Stimulated activated CD8-positive, alpha-beta memory T cell treated with anti-CD3 and anti-CD28 coated beads, Interleukin-7, amount 100 ng/mL, for 24 hours (primary cell): ENCODE measurements around the gene TRPV2.

Source experiments
- DNase-seq: peaks from one replicate; pipeline ENCODE4 v3.0.0-alpha.2; 2020; ENCODE audit warnings: low read depth

Gene TRPV2

DNA sequence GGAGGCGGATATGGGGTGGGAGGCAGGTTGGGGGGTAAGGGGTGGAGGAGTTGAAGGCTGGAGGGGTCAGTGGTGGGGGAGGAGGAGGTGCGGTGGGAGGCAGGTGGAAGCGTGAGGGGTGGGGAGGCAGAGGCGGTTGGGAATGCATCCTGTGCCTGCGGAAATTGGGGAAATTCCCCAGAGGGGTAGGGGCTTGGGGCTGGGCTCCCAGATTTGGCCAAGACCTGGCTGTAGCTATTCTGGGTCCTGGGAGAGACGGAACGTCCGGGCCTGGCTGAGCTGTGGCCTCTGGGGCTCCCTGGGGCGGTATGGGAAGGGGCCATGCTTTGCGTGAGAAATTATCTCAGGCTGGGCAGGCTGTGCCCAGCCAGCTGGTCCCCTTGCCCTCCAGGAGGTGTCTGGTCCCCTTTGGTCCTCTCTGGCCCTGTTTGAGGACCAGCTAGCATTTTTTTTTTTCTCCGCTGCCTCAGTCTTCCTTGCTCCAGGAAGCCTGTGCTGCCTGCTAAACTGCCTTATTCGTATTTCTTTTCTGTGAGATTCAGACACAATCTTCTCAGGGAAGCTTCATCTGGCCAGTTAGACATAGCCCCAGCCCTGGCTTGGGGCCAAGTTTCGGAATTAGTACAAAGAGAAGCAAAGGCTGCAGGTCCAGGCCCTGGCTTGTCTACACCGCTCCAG, 7.3 kb upstream of the TRPV2 start:
- DNase-seq, result no peak

DNA sequence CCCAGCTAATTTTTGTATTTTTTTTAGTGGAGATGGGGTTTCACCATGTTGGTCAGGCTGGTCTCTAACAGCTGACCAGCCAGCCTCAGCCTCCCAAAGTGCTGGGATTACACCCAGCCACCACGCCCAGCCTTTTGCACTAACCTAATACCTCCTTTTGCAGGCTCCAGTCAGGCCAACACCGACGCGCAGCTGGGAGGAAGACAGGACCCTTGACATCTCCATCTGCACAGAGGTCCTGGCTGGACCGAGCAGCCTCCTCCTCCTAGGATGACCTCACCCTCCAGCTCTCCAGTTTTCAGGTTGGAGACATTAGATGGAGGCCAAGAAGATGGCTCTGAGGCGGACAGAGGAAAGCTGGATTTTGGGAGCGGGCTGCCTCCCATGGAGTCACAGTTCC, 2.0 kb downstream of the TRPV2 start:
- DNase-seq, result no peak

DNA sequence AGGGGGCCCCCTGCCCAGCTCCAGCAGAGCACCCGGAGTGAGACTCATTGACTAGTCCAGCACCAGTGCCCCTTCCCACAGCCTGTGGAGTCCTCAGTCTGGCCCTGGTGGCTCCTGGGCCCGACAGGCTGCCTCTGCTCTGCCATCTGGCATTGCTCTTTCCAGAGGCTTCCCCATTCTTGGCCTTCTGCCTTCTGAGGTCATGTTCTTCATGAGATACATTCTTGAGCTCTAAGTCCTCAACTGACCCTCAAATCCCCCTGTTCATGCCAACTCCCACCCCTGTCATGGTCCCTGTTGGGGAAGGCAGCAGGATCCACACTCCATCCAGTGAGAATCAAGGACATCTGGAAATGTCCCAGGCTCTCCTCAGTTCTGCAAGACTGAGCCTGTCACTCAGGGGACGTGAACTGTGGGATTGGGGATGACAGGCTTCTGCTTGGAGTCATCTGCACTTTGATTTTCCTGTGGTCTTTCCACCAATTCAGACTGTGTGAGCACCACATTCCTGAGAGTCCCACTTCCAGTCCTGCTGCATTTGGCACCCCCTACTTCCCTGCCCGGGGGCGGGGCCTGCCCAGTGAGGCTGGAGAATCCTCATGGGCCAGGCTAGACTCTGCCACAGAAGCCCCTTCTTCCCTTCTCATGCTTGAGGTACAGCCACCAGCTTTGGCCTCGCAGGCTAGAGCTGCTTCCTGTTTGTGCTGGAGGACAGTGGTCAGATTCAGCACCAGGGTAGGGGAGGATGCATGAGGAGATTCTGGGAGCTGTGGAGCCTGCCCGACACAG, 2.7 kb downstream of the TRPV2 start:
- no peak for DNase-seq

DNA sequence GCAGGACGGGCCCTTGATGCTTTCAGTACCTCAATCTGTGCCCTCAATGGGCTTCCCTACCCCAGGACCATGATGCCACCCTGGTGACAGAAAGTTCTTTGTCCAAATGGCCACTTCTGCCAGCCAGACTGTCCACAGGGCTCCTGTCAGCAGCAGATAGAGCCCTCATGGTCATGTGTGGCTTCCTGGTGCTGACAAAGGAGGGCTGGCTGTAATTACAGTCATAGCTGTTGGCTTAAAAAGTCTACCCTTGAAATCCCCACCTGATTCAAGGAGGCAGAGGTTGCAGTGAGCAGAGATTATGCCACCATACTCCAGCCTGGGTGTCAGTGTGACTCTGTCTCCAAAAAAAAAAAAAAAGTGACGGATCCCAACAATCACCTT, 3.3 kb downstream of the TRPV2 start:
- DNase-seq, result no peak

DNA sequence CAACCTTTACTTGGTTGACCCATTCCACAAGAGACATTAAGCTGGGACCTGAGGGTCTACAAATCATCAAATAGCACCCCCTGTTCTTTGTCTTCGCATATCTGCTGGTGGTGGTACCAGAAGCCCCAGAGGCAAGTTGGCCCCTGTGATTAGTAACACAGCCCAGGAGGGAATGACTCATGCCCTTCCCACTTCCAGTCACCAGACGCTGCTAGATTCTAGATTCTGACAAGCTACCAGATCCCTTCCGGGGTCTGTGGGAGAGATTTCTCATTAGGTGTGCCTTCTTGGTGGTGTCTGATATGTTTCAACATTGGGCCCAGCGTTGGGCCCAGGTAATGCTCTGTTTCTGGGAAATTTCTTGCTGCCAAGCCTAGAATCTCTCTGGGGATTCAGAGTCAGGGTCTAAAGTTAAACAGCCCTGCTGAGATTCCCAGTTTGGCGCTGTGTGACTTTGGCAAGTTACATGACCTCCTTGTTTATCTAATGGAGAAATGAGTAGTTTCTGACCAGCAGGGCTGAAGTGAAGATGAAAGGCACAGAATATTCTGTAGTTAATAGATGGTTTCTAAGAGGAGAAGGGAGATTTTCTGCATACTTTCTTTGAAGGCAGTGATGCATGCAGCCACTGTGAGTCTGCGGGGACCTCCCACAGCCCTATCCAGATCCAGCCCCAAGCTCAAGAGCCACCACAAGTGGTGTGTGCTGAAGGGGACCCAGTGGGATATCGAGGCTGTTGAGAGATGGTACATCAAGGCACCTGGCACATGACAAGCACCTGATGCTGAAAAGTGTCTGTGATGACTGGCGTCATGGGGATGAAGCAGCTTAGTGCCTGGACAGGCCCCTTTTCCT, 3.9 kb downstream of the TRPV2 start:
- DNase-seq, result no peak

DNA sequence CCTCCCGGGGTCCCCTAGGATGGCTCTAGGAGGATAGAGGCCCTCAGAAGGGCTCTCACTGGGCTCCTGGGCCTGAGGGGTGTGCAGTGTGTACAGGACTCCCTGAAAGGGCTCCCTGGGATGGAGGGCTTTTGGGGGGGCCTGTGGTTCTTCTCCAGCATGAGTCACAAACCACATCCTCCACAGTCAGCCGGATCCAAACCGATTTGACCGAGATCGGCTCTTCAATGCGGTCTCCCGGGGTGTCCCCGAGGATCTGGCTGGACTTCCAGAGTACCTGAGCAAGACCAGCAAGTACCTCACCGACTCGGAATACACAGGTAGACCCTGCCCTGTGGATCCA, 4.5 kb downstream of the TRPV2 start:
- no peak for DNase-seq

DNA sequence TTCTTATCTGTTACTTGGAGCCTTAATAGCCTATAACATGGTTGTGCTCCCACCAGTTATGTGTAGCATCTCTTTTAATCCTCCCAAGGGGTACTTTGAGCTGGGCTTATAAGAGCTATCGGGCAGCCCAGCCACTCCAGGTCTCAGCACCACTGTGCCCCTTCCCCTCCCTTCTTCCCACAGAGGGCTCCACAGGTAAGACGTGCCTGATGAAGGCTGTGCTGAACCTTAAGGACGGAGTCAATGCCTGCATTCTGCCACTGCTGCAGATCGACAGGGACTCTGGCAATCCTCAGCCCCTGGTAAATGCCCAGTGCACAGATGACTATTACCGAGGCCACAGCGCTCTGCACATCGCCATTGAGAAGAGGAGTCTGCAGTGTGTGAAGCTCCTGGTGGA, 7.0 kb downstream of the TRPV2 start:
- no peak for DNase-seq

DNA sequence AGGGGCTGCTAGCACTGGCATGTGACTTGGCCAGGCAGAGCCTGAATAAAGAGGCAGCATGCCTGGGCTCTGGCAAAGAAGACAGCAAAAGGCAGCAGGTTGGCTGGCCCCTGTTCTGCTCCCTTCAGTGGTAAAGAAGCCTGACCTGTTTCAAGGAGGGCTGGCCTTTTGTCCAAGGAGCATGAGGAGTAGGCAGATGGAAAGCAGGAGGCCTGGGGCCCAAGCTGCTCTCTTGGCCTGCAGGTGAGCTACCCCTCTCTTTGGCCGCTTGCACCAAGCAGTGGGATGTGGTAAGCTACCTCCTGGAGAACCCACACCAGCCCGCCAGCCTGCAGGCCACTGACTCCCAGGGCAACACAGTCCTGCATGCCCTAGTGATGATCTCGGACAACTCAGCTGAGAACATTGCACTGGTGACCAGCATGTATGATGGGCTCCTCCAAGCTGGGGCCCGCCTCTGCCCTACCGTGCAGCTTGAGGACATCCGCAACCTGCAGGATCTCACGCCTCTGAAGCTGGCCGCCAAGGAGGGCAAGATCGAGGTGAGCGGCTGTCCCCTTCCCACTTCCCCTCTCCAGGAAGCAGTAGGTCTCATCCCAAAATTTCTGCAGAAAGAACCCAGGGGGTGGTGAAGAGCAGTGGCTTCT, 8.0 kb downstream of the TRPV2 start:
- DNase-seq, result no peak

DNA sequence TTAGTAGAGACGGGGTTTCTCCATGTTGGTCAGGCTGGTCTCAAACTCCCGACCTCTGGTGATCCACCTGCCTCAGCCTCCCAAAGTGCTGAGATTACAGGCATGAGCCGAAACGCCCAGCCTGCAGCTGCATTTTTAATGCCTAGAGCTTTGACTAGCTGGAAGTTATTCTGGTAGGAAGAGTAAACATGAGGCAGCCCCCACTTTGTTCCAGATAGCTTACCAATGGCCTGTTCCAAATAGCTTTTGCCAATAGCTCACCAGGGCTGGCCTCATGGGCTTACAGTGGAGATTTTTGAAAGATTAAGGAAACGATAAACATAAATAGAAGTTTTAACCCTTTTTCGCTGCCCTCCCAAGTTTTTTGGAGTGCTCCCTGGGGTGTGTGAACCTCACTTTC, 9.8 kb downstream of the TRPV2 start:
- no peak for DNase-seq

DNA sequence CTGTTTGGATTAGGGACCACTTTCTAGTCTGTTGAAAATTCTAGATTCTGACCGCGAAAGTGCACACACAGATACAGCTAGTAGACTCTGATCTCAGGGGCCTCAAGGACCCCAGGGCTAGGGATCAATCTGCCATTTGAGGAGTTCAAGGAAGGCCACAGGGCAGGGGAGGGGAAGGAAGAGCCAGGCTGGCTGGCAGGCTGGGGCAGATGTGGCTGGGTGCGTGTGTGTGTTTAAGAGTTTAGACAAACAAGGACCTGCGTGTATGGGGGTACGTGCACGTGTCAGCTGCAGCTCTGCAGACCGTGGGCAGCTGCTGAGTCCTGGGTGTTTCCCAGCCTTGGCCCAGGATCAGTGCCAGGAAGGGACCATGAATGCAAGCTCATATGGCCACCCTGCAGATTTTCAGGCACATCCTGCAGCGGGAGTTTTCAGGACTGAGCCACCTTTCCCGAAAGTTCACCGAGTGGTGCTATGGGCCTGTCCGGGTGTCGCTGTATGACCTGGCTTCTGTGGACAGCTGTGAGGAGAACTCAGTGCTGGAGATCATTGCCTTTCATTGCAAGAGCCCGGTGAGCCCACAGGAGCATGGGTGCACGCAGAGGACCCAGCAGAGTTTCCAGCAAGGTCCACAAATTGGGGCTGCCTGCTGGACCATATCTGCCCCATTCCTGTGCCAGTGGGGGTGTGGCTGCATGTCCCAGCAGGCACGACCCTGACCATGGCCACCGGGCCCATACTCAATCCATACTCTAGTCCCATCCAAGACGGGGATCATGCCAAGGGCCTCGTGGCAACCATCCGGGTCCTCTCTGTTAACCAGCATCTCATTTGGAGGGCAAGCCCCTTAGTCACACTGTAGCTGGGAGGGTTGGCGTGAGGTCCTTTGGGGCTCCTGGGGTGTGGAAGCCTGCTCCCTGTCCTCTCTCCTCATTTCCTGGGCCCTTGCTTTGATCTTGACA, 10.6 kb downstream of the TRPV2 start:
- DNase-seq, result no peak

DNA sequence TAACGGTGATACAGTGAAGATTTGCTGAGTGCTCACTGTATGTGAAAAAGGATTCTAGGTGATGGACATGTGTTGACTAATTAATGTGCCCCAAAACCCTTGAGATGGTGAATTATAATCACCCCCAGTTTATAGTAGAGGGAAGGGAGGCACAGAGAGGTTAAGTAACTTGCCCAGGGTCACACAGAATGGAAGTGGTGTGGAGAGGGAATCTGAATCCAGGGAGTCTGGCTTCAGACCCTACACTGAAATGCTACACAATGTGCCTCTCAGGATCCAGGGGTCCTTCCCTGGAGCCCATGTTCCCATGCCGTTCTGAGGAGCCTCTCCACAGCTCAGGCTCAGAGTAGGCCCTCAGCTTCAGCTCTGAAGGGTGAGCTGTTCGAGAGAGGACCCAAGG, 11.6 kb downstream of the TRPV2 start:
- DNase-seq, result no peak

DNA sequence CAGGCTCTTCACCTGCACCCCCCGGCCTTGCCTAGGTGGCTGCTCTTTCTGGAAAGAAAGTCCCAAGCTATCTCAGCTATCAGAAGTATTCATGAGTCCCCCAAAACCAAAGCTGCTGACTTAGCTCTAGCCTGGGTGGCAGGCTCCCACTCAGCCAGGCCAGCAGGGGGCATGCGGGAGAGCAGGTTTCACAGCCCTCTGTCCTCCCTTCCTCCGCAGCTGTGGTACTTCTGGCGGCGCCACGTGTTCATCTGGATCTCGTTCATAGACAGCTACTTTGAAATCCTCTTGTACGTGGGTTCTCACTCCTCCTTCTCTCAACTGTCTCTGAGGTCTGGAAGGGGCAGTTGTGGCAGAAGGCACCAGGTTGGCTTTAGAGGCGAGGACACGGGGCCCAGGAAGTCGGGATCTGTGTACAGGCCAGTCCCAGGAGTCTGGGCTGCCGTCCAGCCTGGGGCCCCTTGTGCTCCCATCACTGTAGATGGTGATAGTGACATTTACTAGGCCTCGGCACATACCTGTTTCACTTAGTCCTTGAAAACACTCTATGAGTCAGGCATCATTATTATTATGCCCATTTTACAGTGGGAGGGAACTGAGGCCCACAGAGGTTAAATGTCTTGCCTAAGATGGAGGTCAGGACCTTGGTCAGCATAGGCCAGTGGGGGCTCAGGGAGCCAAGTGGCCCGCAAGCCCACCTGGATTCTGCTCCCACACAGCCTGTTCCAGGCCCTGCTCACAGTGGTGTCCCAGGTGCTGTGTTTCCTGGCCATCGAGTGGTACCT, 12.9 kb downstream of the TRPV2 start:
- DNase-seq, result no peak

DNA sequence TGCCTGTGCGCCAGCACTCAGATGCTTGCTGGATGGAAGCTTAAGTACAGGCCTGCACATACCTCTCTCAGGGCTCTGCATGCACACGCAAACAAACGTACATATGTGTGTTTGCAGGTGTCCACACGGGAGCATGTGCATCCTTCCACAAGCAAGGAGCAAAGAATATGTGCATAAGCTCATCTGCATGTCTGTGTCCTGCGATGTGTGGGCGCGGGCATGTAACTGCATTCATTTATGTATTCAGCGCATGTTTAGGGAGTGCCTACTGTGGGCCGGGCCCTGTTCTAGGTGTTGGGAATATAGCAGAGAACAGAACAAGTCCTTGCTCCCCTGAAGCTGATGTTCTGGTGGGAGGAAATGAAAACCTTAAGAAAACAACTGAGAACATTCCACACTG, 13.7 kb downstream of the TRPV2 start:
- no peak for DNase-seq

DNA sequence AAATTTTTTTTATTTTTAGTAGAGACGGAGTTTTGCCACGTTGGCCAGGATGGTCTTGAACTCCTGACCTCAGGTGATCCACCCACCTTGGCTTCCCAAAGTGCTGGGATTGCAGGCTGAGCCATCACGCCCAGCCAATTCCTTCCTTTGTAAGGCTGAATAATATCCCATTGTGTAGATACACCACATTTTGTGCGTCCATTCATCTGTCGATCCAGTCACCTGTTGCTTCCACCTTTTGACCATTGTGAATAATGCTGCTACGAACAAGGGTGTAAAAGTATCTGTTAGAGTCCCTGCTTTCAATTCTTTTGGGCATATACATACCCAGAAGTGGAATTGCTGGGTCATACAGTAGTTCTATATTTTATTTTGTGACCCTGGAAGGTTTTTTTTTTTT, 15.3 kb downstream of the TRPV2 start:
- DNase-seq, result no peak

DNA sequence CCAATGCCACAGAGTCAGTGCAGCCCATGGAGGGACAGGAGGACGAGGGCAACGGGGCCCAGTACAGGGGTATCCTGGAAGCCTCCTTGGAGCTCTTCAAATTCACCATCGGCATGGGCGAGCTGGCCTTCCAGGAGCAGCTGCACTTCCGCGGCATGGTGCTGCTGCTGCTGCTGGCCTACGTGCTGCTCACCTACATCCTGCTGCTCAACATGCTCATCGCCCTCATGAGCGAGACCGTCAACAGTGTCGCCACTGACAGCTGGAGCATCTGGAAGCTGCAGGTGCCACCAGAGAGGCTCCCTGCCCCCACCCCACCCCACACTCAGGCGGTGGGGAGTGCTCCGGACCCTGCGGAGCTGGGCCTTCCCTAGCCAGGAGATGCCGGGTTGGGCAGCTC, 16.6 kb downstream of the TRPV2 start:
- no peak for DNase-seq

DNA sequence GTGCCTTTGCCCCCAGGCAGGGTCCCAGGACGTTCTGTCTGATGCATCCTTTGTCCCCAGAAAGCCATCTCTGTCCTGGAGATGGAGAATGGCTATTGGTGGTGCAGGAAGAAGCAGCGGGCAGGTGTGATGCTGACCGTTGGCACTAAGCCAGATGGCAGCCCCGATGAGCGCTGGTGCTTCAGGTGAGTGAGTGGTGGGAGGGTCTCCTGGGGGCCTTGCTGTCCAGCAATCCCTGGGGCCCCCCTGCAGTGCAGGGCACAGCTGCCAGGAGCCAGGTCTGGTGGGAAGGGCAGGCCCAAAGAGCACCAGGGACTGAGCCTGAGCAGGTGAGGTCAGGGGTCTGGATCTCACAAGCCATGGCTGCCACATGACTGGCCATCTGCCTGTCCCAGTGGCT, 18.1 kb downstream of the TRPV2 start:
- DNase-seq, result no peak

DNA sequence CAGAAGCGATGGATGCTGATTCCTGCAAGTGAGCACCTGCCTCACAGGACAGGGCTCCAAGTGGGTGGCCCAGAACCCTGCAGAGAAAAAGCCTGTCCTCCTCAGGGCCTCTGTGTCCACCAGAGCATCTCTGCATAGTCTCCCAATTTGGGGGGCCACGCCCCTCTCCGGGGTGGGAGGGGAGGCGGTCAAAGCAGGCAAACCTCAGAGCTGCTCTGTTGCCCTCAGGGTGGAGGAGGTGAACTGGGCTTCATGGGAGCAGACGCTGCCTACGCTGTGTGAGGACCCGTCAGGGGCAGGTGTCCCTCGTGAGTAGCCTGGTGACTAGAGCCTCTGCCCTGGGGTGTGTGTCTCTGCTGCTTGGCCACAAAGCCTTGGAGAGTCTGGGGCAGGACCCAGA, 19.3 kb downstream of the TRPV2 start:
- no peak for DNase-seq

DNA sequence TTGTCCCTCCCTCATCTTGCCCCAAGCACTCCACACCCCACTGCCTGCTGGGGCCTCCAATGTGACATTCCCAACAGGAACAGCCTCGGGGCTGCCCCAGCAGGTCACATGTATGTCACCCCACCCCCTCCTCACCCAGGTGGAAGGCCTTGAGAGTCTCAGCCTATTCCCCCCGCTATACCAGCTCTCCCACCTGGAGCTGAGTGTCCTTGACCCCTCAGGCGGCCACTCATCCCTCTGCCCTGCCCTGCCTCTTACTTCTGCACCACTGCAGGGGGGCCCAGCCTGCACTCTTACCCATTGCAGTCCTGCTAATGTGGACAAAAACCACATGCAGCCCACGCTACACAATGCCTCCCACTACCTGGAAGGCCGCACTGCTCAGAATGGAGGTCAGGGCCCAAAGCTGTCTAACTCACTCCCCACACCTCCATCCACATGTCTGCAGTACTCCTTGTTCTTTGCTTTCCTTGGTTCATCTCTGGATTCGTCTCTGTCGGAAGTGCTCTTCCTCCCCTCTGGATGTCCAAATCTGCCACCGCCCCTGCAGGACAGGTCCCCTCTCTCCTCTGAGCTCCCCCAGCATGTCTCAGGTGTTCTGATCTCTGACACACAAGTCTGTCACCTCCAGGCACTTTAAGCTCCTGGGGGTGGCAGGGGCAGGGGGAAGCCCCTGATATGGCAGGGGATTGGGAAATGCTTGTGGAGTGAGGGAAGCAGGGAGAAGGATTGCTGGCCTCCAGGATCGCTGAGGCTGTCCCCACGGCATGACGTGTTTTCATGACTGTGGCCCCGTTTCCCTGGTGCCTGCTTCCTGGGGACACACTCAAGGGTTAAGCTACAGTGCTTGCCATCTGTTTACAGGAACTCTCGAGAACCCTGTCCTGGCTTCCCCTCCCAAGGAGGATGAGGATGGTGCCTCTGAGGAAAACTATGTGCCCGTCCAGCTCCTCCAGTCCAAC, 20.8 kb downstream of the TRPV2 start:
- DNase-seq, result no peak

DNA sequence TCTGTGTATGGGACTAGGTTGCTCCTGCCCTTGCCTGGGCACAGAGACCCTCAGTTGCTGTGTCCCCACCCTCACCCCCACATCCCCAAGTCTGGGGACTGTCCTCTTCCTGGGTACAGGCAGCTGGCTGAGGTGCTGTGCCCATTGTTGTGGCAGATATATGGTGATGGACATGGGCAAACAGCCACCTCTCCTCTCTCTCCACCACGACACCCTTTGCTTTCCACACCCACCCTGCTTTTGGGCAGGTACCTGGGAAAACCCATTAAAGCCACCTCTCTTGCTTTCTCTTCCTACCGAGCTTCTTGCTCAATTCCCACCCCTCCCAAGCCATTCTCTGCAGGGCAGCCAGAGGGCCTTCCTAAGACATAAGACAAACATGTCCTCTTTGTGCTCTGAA, 21.7 kb downstream of the TRPV2 start:
- DNase-seq, result no peak

DNA sequence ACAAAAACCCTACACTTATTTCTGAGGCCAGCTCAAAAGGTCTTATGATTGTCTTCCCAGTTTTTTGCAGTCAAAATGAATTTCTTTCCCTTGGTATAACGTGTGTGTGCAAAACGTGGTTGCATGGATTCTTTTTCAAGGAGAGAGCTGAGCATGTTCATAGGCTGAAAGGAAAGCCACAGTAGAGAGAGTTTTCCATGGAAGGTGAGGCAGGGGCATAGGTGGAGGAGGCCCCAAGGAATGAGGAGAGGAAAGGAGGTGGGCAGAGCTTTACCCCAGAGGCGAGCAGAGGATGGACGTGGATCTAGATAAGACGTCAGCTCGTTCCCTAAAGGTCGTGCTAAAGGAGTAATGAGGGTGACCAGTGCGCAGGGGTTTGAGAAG, 22.8 kb downstream of the TRPV2 start:
- DNase-seq, result no peak
